H1 (cell line): ENCODE results near the gene ANKH. TPM values are rescaled to one million over a fixed set of nuclear protein-coding genes. Genes with fewer than 3 reads are reported as not detected.

Experiments
- CHD7 ChIP-seq: fragments of 300-600 bp; sonication (generic); IDR thresholded peaks from 2 replicates; pipeline ENCODE4 v1.7.1; 2012; ENCODE audit warnings: low read length, moderate library complexity, mild to moderate bottlenecking, inconsistent platforms; ENCODE audit not compliant: insufficient replicate concordance
- E2F6 ChIP-seq: IDR thresholded peaks from 2 replicates; pipeline ENCODE4 v1.6.1; 2012; ENCODE audit warnings: inconsistent platforms
- NANOG ChIP-seq: IDR thresholded peaks from 2 replicates; pipeline ENCODE4 v1.6.1; 2011; ENCODE audit warnings: low read length, low read depth, mild to moderate bottlenecking, inconsistent platforms; ENCODE audit not compliant: insufficient read depth, poor library complexity, severe bottlenecking
- RBBP5 ChIP-seq: IDR thresholded peaks from 2 replicates; pipeline ENCODE4 v1.7.1; 2012; ENCODE audit warnings: low read depth, mild to moderate bottlenecking, inconsistent platforms, low read length, moderate library complexity, borderline replicate concordance
- RXRA ChIP-seq: IDR thresholded peaks from 2 replicates; pipeline ENCODE4 v1.6.1; 2011; ENCODE audit warnings: low read depth, mild to moderate bottlenecking, low read length, moderate library complexity; ENCODE audit not compliant: insufficient read depth
- SAP30 ChIP-seq: fragments of 300-600 bp; sonication (generic); IDR thresholded peaks from 2 replicates; pipeline ENCODE4 v1.7.1; 2012; ENCODE audit warnings: low read length, moderate library complexity, mild to moderate bottlenecking, inconsistent platforms; ENCODE audit not compliant: insufficient read depth, insufficient replicate concordance
- polyA plus RNA-seq, 7 experiments: library from polyadenylated mRNA; depleted of rRNA in 3 of 7; stranded (reverse) in 5 of 7; unstranded in 2 of 7; fragments of >200 nt in 5 of 7; fragments of 200-250 nt in 2 of 7; gene quantifications; 1 replicate in 5 of 7; 2 replicates in 1 of 7; 4 replicates in 1 of 7; pipeline versions ENCODE4 v1.2.1 to v1.2.3, GENCODE V29; 2011 to 2013; ENCODE audit warnings: missing spikeins in 2 of 7, mixed read lengths in 2 of 7
- total RNA-seq: library from RNA; stranded (reverse); fragmentation: NEBNext Ultra II Directional; extraction: Animal tissue kit (Norgen Biotek cat#: 25700); gene quantifications from 2 replicates; pipeline ENCODE4 v1.2.1, GENCODE V29; 2021

The ANKH gene
- total and polyA plus RNA-seq, 2 of the 8 experiments (the other 6 are each of a cell fraction or from before 2014, with no cell fraction given): 5.3 to 13.0 TPM

GRCh38 chr5:14908172-14908571 is 36.6 kb upstream of the ANKH start (continued):
- TF ChIP-seq CHD7: no peak
- TF ChIP-seq RBBP5: no peak
- no peak for TF ChIP-seq RXRA
- TF ChIP-seq E2F6: no peak
- no peak for TF ChIP-seq SAP30
- TF ChIP-seq NANOG: no peak
